NAMALWA (cell line): ENCODE results near the gene TSPAN6.

Experiments used
- DNase-seq: peaks from one replicate; pipeline ENCODE4 v3.0.0-alpha.2; 2015; ENCODE audit warnings: low spot score

Gene TSPAN6, protein sequence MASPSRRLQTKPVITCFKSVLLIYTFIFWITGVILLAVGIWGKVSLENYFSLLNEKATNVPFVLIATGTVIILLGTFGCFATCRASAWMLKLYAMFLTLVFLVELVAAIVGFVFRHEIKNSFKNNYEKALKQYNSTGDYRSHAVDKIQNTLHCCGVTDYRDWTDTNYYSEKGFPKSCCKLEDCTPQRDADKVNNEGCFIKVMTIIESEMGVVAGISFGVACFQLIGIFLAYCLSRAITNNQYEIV

DNA sequence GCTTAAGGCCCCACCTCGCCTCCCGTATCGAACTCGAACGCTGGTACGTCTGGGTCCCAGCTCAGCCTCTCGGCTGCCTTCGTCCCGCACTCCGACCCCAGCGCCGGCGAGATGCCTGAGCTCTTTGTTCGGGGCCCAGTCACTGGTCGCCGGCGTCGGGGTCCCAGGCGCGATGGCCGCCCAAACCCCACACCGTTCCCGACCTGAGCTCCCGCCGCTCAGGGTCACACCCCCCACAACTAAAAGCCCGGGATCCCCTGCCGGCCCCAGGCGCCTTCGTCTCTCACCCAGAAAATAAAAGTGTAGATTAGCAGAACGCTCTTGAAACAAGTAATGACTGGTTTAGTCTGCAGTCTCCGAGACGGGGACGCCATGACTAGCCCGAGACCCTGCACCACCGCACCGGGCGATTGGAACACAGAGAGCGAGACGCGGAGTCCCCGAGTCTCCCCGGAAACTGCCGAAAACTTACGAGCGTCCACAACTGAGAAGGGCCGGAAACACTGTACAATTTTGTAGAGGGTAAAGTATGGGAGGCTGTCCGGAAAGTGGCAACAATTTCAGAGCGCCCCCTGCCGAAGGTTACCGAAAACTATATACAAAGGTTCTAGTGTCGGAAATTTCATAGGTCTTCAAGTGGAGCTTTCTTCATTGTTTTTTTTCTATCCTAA lies at the start of gene TSPAN6:
Gene TSPAN6 (minus strand): TSS at position 486 of the 671 bp plus-strand sequence. CDS start 112 bp downstream, at position 374.
- DNase-seq = no peak

DNA sequence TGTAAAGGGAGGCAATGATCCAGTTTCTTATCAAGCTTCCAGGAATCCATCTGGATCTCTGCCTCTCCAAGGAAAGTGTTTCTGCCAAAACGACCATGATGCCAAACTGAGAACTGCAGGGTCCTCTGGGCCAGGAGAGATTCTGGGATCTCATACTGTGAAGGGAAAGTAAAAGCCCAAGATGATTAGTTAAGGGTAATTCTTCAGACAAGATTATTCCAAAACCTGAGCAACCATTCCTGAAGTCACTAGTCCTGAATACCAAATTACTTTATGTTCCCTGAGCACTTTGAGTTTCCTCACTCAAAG lies 49.3 kb upstream of the TSPAN6 start:
- no peak for DNase-seq

GRCh38 chrX:100685284-100685996 lies 48.8 kb upstream of the TSPAN6 start:
- peak; percentile 81 for DNase-seq

GRCh38 chrX:100682939-100683338 lies 46.3 kb upstream of the TSPAN6 start:
- DNase-seq = no peak

GRCh38 chrX:100681599-100681998 lies 45.0 kb upstream of the TSPAN6 start:
- no peak for DNase-seq

GRCh38 chrX:100680756-100681155 lies 44.1 kb upstream of the TSPAN6 start:
- DNase-seq = no peak

GRCh38 chrX:100677611-100678181 lies 41.1 kb upstream of the TSPAN6 start:
- DNase-seq = no peak

GRCh38 chrX:100674705-100675104 lies 38.1 kb upstream of the TSPAN6 start:
- peak; percentile 5 for DNase-seq

- no peak for DNase-seq
Observed at GRCh38 chrX:100673397-100673953, 36.9 kb upstream of the TSPAN6 start.

- DNase-seq = no peak
Observed at GRCh38 chrX:100672966-100673365, 36.4 kb upstream of the TSPAN6 start.

GRCh38 chrX:100663642-100664041 lies 27.0 kb upstream of the TSPAN6 start:
- DNase-seq = no peak

DNA sequence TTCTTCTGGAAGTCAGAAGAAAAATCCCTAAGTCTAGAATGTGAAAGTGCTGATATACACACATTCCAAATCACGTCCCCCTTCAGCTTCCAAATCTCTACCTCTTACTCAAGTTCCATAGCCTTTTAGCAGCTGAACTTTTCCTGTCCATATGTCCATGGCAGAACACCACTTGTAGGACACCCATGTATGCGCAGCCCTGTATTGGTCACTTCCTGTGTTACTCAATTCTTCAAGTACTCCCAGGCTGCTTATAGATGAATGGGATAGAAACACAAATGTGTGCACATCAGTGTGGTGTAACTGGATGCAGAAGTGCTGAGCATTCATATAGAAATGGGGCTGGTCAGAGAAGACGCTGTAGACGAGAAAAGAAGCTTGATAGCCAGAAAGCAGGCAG lies 26.2 kb upstream of the TSPAN6 start:
- no peak for DNase-seq

GRCh38 chrX:100662170-100662569 lies 25.6 kb upstream of the TSPAN6 start:
- no peak for DNase-seq

- DNase-seq = no peak
Observed at GRCh38 chrX:100659431-100660137, 23.0 kb upstream of the TSPAN6 start.

DNA sequence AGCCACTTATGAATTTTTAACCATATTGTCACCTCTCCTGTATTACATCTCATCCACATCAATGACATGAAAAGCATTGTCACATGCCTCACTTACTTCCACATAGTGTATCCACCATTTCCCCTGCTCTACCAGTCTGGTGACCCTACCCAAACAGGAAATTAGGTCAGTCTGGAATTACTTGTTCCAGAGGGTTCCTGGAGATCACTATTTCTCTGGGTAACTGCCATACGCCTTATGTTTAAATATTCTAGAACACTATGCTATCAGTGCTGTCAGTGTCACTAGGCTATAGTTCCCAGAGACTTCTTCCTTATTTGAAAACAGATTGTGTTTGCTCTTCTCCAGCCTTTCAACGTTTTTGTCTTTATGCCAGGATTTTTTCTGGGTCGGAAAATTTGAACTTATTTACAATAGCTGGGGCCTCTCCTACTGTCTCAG lies 22.4 kb upstream of the TSPAN6 start:
- no peak for DNase-seq

DNA sequence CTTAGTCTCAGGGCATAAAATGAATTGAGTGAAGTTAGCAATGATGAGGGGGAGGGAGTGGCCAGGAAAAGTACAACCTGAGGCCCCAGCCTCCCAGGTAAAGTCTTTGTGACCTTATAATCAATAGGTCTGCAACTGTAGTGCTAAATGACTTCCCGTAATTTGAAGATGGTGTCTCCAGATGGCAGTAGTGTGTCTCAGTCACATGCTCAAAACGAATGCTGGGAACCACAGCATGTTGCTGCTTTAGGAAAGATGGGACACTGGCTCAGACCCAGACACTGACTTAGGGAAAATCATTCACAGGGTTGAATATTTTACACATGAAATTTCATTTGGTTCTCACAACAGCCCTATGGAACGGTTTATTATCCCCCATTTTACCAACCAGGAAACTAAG lies 17.7 kb upstream of the TSPAN6 start:
- DNase-seq = peak; percentile 15

GRCh38 chrX:100652266-100652665 lies 15.7 kb upstream of the TSPAN6 start:
- no peak for DNase-seq

GRCh38 chrX:100650841-100651240 lies 14.2 kb upstream of the TSPAN6 start:
- no peak for DNase-seq

DNA sequence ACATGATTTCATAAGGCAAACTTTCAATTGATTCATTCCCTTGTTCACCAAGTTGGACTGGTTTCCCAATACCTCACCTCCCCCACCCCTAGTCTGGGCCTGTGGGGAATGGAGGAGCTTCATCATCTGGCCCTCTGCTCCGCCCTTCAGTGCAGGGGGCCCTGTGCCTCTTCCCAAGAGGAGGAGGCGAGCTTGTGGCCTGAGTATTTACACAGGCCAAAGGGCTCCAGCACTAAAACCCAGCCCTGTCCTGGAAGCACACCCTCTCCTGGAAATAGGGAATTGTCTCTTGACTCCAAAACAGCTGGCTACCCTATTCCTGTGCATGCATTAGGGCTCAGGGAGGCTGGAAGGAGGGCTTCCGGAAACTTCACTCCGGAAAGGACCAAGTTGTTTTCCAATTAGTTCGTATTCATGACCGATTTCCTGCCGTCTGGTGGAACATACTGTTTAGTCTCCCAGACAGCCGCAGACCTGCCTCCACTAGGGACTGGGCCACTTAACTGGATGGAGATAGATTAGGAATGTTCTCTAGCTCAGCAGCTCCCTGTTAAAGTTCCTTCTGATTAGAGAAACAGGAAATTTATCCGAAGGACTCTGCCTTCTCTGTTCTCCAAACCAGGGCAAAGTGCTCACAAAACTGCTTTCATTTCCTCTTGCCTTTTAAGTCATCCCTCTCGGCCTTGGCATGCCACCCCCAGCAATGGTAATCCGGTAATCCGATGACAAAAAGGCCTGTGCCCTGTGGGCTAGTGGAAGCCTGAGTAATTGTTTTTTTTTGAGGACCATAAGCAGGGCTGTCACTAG lies 13.1 kb upstream of the TSPAN6 start:
- DNase-seq = no peak

DNA sequence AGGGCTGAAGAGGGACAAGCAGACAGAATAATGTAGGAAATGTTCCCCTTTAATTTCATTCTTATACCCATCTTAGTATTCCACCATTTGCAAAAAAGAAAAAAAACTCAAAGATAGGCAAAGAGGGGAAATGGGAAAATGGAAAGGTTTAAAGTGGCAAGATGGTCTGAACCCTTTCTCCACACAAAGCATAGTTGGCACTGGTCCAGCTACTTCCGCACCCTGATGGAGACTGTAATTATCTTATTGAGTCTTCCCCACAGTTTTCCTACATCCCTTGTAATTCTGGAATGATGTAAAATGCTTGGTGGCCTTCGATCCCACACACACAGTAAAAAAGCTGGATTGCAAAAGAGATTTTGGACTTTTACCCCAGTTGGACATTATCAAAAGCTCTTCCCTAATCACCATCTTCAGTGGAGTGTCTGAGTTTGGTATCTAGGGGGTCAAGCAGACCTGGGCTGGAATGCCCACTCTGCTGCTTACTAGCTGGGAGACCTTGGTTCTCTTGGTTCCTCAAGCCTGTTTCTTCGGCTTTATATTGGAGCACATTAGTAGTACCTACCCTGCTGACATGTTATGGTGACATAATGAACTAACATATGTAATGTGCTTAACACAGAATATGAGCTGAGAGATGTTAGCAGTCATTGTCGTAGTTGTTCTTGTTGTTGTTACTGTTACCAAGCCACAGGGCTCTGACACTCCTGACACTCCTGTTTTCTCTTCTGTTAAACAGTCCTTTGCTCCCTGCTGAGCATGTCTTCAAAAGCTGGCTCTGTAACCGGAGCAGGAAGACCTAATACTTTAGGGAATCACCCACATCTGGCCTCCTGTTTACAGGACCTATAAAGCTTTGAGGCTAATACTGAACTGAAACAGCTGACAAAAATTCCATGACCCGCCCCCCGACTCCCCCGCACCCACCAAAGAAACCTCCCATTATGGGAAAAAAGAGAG lies 12.1 kb upstream of the TSPAN6 start:
- DNase-seq = no peak
